ENCODE measurements around the gene NINJ2. TPM values are rescaled to one million over a fixed set of nuclear protein-coding genes. Genes with fewer than 3 reads are reported as not detected.
"Not testable (repeated sequence)": the region's sequence is repeated elsewhere in the genome, so short reads cannot be mapped to it uniquely, and the experiment has no call there.

NINJ2 gene
- total RNA-seq, 2 experiments from 2014 or later = 5.1 to 7.5 TPM

- no peak overlapping the region for H3K4me3 Mint-ChIP-seq
- CTCF ChIA-PET = interaction anchor here (1.1 to 2.1 kb wide), 4 partner anchors 9 to 236 kb away, joined by 3 to 8 read pairs (median 6); no protein-coding TSS in a partner anchor
- H3K36me3 Mint-ChIP-seq = no peaks in the 10 kb centered on the region
- intact Hi-C loops (cut with micrococcal nuclease) = loop anchor here (5.0 to 10.0 kb wide), 3 partner anchors 33 to 515 kb away; no protein-coding TSS in a partner anchor
- no peak for DNase-seq
- H3K9me3 Mint-ChIP-seq = no peaks in the 10 kb centered on the region
- no peaks in the 10 kb centered on the region for H3K27me3 Mint-ChIP-seq
- POLR2A ChIA-PET = no interaction called here
- H3K4me1 Mint-ChIP-seq (ENCODE audit: low read depth) = peaks cover 21% of the 10 kb centered on the region
- H3K27ac Mint-ChIP-seq = no peak overlapping the region
Measured at GRCh38 chr12:579420-580110, 83.7 kb downstream of the NINJ2 start.

- no peaks in the 10 kb centered on the region for H3K9me3 Mint-ChIP-seq
- peaks cover 22% of the 10 kb centered on the region for H3K4me1 Mint-ChIP-seq (ENCODE audit: low read depth)
- H3K36me3 Mint-ChIP-seq = no peaks in the 10 kb centered on the region
- ChIA-PET POLR2A (no interaction called here), CTCF (interaction anchor here (1.1 to 5.2 kb wide), 5 partner anchors 9 to 237 kb away, joined by 3 to 119 read pairs (median 8); partner anchors contain the start of gene WNK1)
- no peak for DNase-seq
- intact Hi-C loops (cut with micrococcal nuclease) = loop anchor here (5.0 to 10.0 kb wide), 3 partner anchors 33 to 516 kb away; no protein-coding TSS in a partner anchor
- H3K27me3 Mint-ChIP-seq = no peaks in the 10 kb centered on the region
- no peak overlapping the region for H3K27ac Mint-ChIP-seq
- no peak overlapping the region for H3K4me3 Mint-ChIP-seq
Measured at GRCh38 chr12:578748-579419, 84.4 kb downstream of the NINJ2 start.

- H3K27ac Mint-ChIP-seq, DNase-seq, H3K27me3 Mint-ChIP-seq, H3K9me3 Mint-ChIP-seq, H3K4me3 Mint-ChIP-seq, H3K36me3 Mint-ChIP-seq, POLR2A ChIA-PET: not testable (repeated sequence)
- intact Hi-C loops (cut with micrococcal nuclease) = loop anchor here (2.0 to 10.0 kb wide), 5 partner anchors 34 to 517 kb away; no protein-coding TSS in a partner anchor
- CTCF ChIA-PET = interaction anchor here (0.9 to 5.2 kb wide), 3 partner anchors 8 to 174 kb away, joined by 3 to 119 read pairs (median 7); partner anchors contain the start of gene WNK1
- peaks cover 27% of the 10 kb centered on the region for H3K4me1 Mint-ChIP-seq (ENCODE audit: low read depth)
Measured at GRCh38 chr12:577994-578747, 85.1 kb downstream of the NINJ2 start.

GRCh38 chr12:576615-577110, 86.6 kb downstream of the NINJ2 start:
- Mint-ChIP-seq H3K27ac (peak overlapping the region; percentile 47), H3K9me3 (no peaks in the 10 kb centered on the region), H3K4me3 (peak overlapping the region; percentile 34), H3K36me3 (no peaks in the 10 kb centered on the region), H3K4me1 (ENCODE audit: low read depth) (peaks cover 34% of the 10 kb centered on the region), H3K27me3 (no peaks in the 10 kb centered on the region)
- CTCF ChIA-PET = interaction anchor here (0.8 to 5.2 kb wide), 42 partner anchors 9 to 1007 kb away, joined by 3 to 119 read pairs (median 5); partner anchors contain the start of genes RAD52 and WNK1
- DNase-seq = no peak
- intact Hi-C loops (cut with micrococcal nuclease) = loop anchor here (1.0 to 10.0 kb wide), 6 partner anchors 36 to 518 kb away; no protein-coding TSS in a partner anchor
- POLR2A ChIA-PET = interaction anchor here (1.2 to 2.7 kb wide), 2 partner anchors 109 to 176 kb away, joined by 3 to 27 read pairs; partner anchors contain the start of gene WNK1

GRCh38 chr12:575948-576614, 87.2 kb downstream of the NINJ2 start:
- Mint-ChIP-seq H3K36me3 (no peaks in the 10 kb centered on the region), H3K4me1 (ENCODE audit: low read depth) (peaks cover 34% of the 10 kb centered on the region), H3K9me3 (no peaks in the 10 kb centered on the region), H3K27ac (peak overlapping the region; percentile 45), H3K27me3 (no peaks in the 10 kb centered on the region), H3K4me3 (peak overlapping the region; percentile 51)
- peak; percentile 88 for DNase-seq
- CTCF ChIA-PET = interaction anchor here (0.5 to 5.2 kb wide), 47 partner anchors 8 to 1007 kb away, joined by 3 to 119 read pairs (median 5); partner anchors contain the start of genes RAD52 and WNK1
- POLR2A ChIA-PET = interaction anchor here (0.6 to 2.7 kb wide), 3 partner anchors 109 to 217 kb away, joined by 3 to 27 read pairs (median 3); partner anchors contain the start of gene WNK1
- intact Hi-C loops (cut with micrococcal nuclease) = loop anchor here (1.0 to 10.0 kb wide), 6 partner anchors 36 to 519 kb away; no protein-coding TSS in a partner anchor

- H3K36me3 Mint-ChIP-seq = no peaks in the 10 kb centered on the region
- peaks cover 34% of the 10 kb centered on the region for H3K4me1 Mint-ChIP-seq (ENCODE audit: low read depth)
- no peak for DNase-seq
- no peak overlapping the region for H3K27ac Mint-ChIP-seq
- H3K27me3 Mint-ChIP-seq = no peaks in the 10 kb centered on the region
- POLR2A ChIA-PET = interaction anchor here (2.7 kb wide), 1 partner anchor 178 kb away, joined by 27 read pairs; the partner anchor contains the start of gene WNK1
- intact Hi-C loops (cut with micrococcal nuclease) = loop anchor here (5.0 to 10.0 kb wide), 3 partner anchors 37 to 520 kb away; no protein-coding TSS in a partner anchor
- CTCF ChIA-PET = interaction anchor here (0.6 to 5.2 kb wide), 25 partner anchors 11 to 1008 kb away, joined by 3 to 119 read pairs (median 6); partner anchors contain the start of genes RAD52 and WNK1
- no peaks in the 10 kb centered on the region for H3K9me3 Mint-ChIP-seq
- H3K4me3 Mint-ChIP-seq = no peak overlapping the region
Measured at GRCh38 chr12:575129-575502, 88.1 kb downstream of the NINJ2 start.

- intact Hi-C loops (cut with micrococcal nuclease) = loop anchor here (5.0 to 10.0 kb wide), 3 partner anchors 38 to 520 kb away; no protein-coding TSS in a partner anchor
- H3K27me3 Mint-ChIP-seq = no peaks in the 10 kb centered on the region
- no peak overlapping the region for H3K4me3 Mint-ChIP-seq
- peaks cover 38% of the 10 kb centered on the region for H3K4me1 Mint-ChIP-seq (ENCODE audit: low read depth)
- no peaks in the 10 kb centered on the region for H3K36me3 Mint-ChIP-seq
- ChIA-PET CTCF (interaction anchor here (0.6 to 5.2 kb wide), 10 partner anchors 10 to 483 kb away, joined by 3 to 119 read pairs (median 10); partner anchors contain the start of genes RAD52 and WNK1), POLR2A (interaction anchor here (0.5 to 2.7 kb wide), 2 partner anchors 178 to 313 kb away, joined by 3 to 27 read pairs; partner anchors contain the start of gene WNK1)
- peak overlapping the region; percentile 28 for H3K27ac Mint-ChIP-seq
- H3K9me3 Mint-ChIP-seq = no peaks in the 10 kb centered on the region
- DNase-seq = no peak
Measured at GRCh38 chr12:574475-575128, 88.6 kb downstream of the NINJ2 start.

GRCh38 chr12:573232-573631, 90.0 kb downstream of the NINJ2 start:
- intact Hi-C loops (cut with micrococcal nuclease) = loop anchor here (10.0 kb wide), 1 partner anchor 522 kb away; no protein-coding TSS in a partner anchor
- H3K4me1 Mint-ChIP-seq (ENCODE audit: low read depth) = peaks cover 45% of the 10 kb centered on the region
- no peaks in the 10 kb centered on the region for H3K36me3 Mint-ChIP-seq
- CTCF ChIA-PET = interaction anchor here (4.2 to 6.6 kb wide), 2 partner anchors 179 to 242 kb away, joined by 53 to 71 read pairs; partner anchors contain the start of gene WNK1
- H3K27me3 Mint-ChIP-seq = no peaks in the 10 kb centered on the region
- no peak overlapping the region for H3K4me3 Mint-ChIP-seq
- H3K9me3 Mint-ChIP-seq = no peaks in the 10 kb centered on the region
- no peak overlapping the region for H3K27ac Mint-ChIP-seq
- POLR2A ChIA-PET = no interaction called here
- DNase-seq = no peak

GRCh38 chr12:572532-572899, 90.7 kb downstream of the NINJ2 start:
- peaks cover 46% of the 10 kb centered on the region for H3K4me1 Mint-ChIP-seq (ENCODE audit: low read depth)
- peak overlapping the region; percentile 33 for H3K27ac Mint-ChIP-seq
- H3K9me3 Mint-ChIP-seq = no peaks in the 10 kb centered on the region
- intact Hi-C loops (cut with micrococcal nuclease) = loop anchor here (10.0 kb wide), 1 partner anchor 522 kb away; no protein-coding TSS in a partner anchor
- no peak overlapping the region for H3K4me3 Mint-ChIP-seq
- H3K36me3 Mint-ChIP-seq = no peaks in the 10 kb centered on the region
- H3K27me3 Mint-ChIP-seq = no peaks in the 10 kb centered on the region
- CTCF ChIA-PET = interaction anchor here (4.2 to 6.6 kb wide), 2 partner anchors 180 to 243 kb away, joined by 53 to 71 read pairs; partner anchors contain the start of gene WNK1
- DNase-seq = no peak
- POLR2A ChIA-PET = interaction anchor here (0.8 to 1.0 kb wide), 2 partner anchors 178 to 180 kb away, joined by 3 to 4 read pairs; partner anchors contain the start of gene WNK1
